SU-DHL-6 (cell line): ENCODE data around the gene SERPINB8.

Source experiments
- H2AFZ ChIP-seq: fragments of 200-600 bp; sonication (generic); 2 replicates; pipeline ENCODE4 v1.6.1; 2014; ENCODE audit warnings: low read depth, mild to moderate bottlenecking, moderate library complexity, mixed read lengths, antibody characterized with exemption, low read length; ENCODE audit not compliant: severe bottlenecking
- H3F3A ChIP-seq: fragments of 200-600 bp; shearing (Covaris generic); 2 replicates; pipeline ENCODE4 v1.6.0; 2016; ENCODE audit warnings: antibody characterized with exemption, mild to moderate bottlenecking; ENCODE audit not compliant: insufficient read depth
- H3K27ac ChIP-seq: fragments of 200-600 bp; sonication (generic); 2 replicates; pipeline ENCODE4 v1.5.1; 2016; ENCODE audit warnings: low read depth, mild to moderate bottlenecking, low read length, moderate library complexity, mixed read lengths
- H3K27me3 ChIP-seq: fragments of 200-600 bp; sonication (generic), shearing (Covaris generic); 2 replicates; pipeline ENCODE4 v1.6.0; 2014; ENCODE audit warnings: mild to moderate bottlenecking, low read length
- H3K36me3 ChIP-seq: fragments of 200-600 bp; sonication (generic); 2 replicates; pipeline ENCODE4 v1.6.1; 2014; ENCODE audit warnings: mild to moderate bottlenecking, low read length, mixed read lengths
- H3K4me2 ChIP-seq: fragments of 300-600, 200-600 bp; shearing (Covaris generic), sonication (generic); 2 replicates; pipeline ENCODE4 v1.6.0; 2014; ENCODE audit warnings: low read length, low read depth, mild to moderate bottlenecking; ENCODE audit not compliant: poor library complexity, severe bottlenecking
- H3K4me3 ChIP-seq: fragments of 200-600 bp; sonication (generic); 2 replicates; pipeline ENCODE4 v1.5.1; 2014; ENCODE audit warnings: antibody characterized with exemption, low read length, mild to moderate bottlenecking, mixed read lengths; ENCODE audit not compliant: insufficient read depth, poor library complexity, severe bottlenecking
- H3K79me2 ChIP-seq: fragments of 200-600 bp; sonication (generic); 2 replicates; pipeline ENCODE4 v1.6.1; 2014; ENCODE audit warnings: mild to moderate bottlenecking, low read length, moderate library complexity; ENCODE audit not compliant: insufficient read depth
- H3K9ac ChIP-seq: fragments of 200-600 bp; sonication (generic); 2 replicates; pipeline ENCODE4 v1.7.0; 2014; ENCODE audit warnings: mild to moderate bottlenecking, low read length
- H3K9me2 ChIP-seq: fragments of 200-600 bp; sonication (generic); replicated peaks from 2 replicates; pipeline ENCODE4 v1.6.1; 2014; ENCODE audit warnings: low read length; ENCODE audit not compliant: insufficient read depth
- H3K9me3 ChIP-seq: fragments of 200-600 bp; sonication (generic); 2 replicates; pipeline ENCODE4 v1.6.1; 2014; ENCODE audit warnings: low read length, mixed read lengths; ENCODE audit not compliant: insufficient read depth
- H4K20me1 ChIP-seq: fragments of 200-600 bp; sonication (generic); 2 replicates; pipeline ENCODE4 v1.6.1; 2014; ENCODE audit warnings: low read depth, mild to moderate bottlenecking, antibody characterized with exemption, low read length, moderate library complexity, mixed read lengths
- EZH2phosphoT487 ChIP-seq: fragments of 200-600 bp; sonication (generic), shearing (Covaris generic); conservative IDR thresholded peaks from 2 replicates; pipeline ENCODE4 v1.6.1; 2018; ENCODE audit warnings: mild to moderate bottlenecking, antibody characterized with exemption, low read length, moderate library complexity, mixed read lengths
- TF ChIP-seq, protein P1 (sequence below): fragments of 200-600 bp; sonication (generic); IDR thresholded peaks from one replicate; pipeline ENCODE4 v1.5.1; 2017; ENCODE audit warnings: antibody characterized with exemption, mild to moderate bottlenecking, low read length, moderate library complexity; ENCODE audit not compliant: insufficient read depth, poor library complexity, severe bottlenecking

The SERPINB8 gene

DNA sequence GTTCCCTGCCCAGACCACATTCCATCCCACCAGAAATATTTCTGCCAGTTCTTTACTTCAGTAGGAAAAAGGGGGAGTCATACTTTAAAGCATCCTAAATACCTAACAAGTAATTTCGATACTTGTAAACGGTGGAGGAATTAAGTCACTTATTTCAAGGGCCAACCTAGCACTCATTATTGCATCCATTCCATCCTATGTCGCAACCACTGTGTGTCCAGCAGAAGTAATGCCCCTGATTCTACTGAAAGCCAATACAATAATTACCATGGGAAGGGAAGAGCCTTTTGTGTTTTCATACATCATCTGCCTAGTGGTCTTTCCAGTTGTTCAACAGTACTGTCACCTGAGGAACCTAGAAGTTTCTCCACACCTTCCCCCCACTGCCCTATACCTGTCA is 12.5 kb downstream of the SERPINB8 start:
- H3K9ac ChIP-seq = no peak overlapping the region
- H3K9me2 ChIP-seq = no peaks in the 10 kb centered on the region
- no peaks in the 10 kb centered on the region for H4K20me1 ChIP-seq
- no peak overlapping the region for H3K4me2 ChIP-seq
- H3K79me2 ChIP-seq = no peaks in the 10 kb centered on the region
- no peaks in the 10 kb centered on the region for H3F3A ChIP-seq
- no peaks in the 10 kb centered on the region for H3K36me3 ChIP-seq
- H3K4me3 ChIP-seq = no peak overlapping the region
- TF ChIP-seq, protein P1, sequence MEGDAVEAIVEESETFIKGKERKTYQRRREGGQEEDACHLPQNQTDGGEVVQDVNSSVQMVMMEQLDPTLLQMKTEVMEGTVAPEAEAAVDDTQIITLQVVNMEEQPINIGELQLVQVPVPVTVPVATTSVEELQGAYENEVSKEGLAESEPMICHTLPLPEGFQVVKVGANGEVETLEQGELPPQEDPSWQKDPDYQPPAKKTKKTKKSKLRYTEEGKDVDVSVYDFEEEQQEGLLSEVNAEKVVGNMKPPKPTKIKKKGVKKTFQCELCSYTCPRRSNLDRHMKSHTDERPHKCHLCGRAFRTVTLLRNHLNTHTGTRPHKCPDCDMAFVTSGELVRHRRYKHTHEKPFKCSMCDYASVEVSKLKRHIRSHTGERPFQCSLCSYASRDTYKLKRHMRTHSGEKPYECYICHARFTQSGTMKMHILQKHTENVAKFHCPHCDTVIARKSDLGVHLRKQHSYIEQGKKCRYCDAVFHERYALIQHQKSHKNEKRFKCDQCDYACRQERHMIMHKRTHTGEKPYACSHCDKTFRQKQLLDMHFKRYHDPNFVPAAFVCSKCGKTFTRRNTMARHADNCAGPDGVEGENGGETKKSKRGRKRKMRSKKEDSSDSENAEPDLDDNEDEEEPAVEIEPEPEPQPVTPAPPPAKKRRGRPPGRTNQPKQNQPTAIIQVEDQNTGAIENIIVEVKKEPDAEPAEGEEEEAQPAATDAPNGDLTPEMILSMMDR = no peak
- no peak for TF ChIP-seq EZH2phosphoT487
- no peak overlapping the region for H2AFZ ChIP-seq
- H3K27ac ChIP-seq = no peak overlapping the region
- H3K9me3 ChIP-seq = no peaks in the 10 kb centered on the region
- H3K27me3 ChIP-seq = no peaks in the 10 kb centered on the region

DNA sequence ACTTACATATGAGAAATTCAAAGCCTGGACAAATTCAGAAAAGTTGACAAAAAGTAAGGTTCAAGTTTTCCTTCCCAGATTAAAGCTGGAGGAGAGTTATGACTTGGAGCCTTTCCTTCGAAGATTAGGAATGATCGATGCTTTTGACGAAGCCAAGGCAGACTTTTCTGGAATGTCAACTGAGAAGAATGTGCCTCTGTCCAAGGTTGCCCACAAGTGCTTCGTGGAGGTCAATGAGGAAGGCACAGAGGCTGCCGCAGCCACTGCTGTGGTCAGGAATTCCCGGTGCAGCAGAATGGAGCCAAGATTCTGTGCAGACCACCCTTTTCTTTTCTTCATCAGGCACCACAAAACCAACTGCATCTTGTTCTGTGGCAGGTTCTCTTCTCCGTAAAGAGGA is 17.0 kb downstream of the SERPINB8 start:
- Histone ChIP-seq H3K27ac (no peak overlapping the region), H3K36me3 (no peaks in the 10 kb centered on the region)

DNA sequence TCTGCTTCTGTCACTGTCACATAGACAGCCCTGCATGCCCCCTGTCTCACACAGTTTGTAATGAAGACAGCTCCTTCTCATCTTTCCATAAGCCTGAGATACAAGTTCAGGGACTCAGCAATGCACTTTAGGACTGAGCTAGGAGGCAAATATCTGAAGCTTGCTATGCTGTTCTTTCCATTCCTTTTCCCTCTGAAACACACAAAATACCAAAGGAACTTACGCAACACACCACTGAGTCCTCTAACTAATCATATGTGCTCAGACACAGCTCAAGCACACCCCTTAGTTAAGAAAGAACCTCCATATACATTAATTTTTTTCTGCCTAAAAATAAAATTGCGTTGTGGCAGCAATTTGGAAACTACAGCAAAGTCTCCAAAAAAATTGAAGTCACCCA is 17.9 kb downstream of the SERPINB8 start:
- Histone ChIP-seq H3K36me3 (no peaks in the 10 kb centered on the region), H3K4me3 (no peak overlapping the region), H3F3A (no peaks in the 10 kb centered on the region), H3K9ac (no peak overlapping the region), H3K9me3 (no peaks in the 10 kb centered on the region), H3K79me2 (no peaks in the 10 kb centered on the region), H3K27me3 (no peaks in the 10 kb centered on the region), H3K27ac (no peak overlapping the region), H2AFZ (no peak overlapping the region), H4K20me1 (no peaks in the 10 kb centered on the region), H3K4me2 (no peak overlapping the region), H3K9me2 (no peaks in the 10 kb centered on the region)
- TF ChIP-seq, protein P1 = no peak
- no peak for TF ChIP-seq EZH2phosphoT487

More for the DNA sequence above, 17.0 kb downstream of the SERPINB8 start:
- Histone ChIP-seq H3K9me2 (no peaks in the 10 kb centered on the region), H2AFZ (no peak overlapping the region), H3K79me2 (no peaks in the 10 kb centered on the region), H3K4me3 (no peak overlapping the region), H3K4me2 (no peak overlapping the region), H4K20me1 (no peaks in the 10 kb centered on the region), H3F3A (no peaks in the 10 kb centered on the region), H3K9me3 (no peaks in the 10 kb centered on the region), H3K27me3 (no peaks in the 10 kb centered on the region), H3K9ac (no peak overlapping the region)
- TF ChIP-seq, protein P1 = no peak
- TF ChIP-seq EZH2phosphoT487 = no peak

DNA sequence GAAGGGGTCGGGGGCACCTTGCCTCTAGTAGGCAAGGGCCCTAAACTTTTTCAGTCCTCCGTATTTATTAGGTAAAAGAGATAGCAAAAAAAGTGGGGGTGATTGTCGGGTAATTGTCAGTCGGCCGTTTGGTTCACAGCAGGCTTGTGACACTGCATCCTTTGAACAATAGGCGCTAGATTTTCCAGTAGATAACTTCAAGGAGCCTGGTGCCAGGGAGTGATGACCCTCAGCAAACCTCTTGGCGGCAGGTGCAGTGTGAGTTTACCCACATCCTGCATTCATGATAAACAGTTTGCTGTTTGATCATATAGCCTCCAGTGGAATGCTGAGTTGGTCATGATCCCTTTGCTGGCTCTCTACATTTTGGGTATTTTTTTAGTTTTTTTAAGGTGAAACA is 22.9 kb downstream of the SERPINB8 start:
- H3K27ac ChIP-seq = no peak overlapping the region
- TF ChIP-seq EZH2phosphoT487 = no peak

More for the DNA sequence above, 22.9 kb downstream of the SERPINB8 start:
- Histone ChIP-seq H3F3A (no peaks in the 10 kb centered on the region), H3K4me3 (no peak overlapping the region), H3K9ac (no peak overlapping the region), H4K20me1 (no peaks in the 10 kb centered on the region), H3K36me3 (no peaks in the 10 kb centered on the region), H3K9me2 (no peaks in the 10 kb centered on the region), H3K4me2 (no peak overlapping the region), H2AFZ (no peak overlapping the region), H3K27me3 (no peaks in the 10 kb centered on the region), H3K79me2 (no peaks in the 10 kb centered on the region), H3K9me3 (peaks cover 12% of the 10 kb centered on the region; the same call in 1 of the 2 replicates)
